Mesothelial cell of epicardium (in vitro differentiated cells): Measurements from ENCODE around the gene ICOSLG. TPM values are rescaled to one million over a fixed set of nuclear protein-coding genes. Genes with fewer than 3 reads are reported as not detected.
"Not testable (repeated sequence)": the region's sequence is repeated elsewhere in the genome, so short reads cannot be mapped to it uniquely, and the experiment has no call there.

Source experiments
- DNase-seq, 2 experiments: peaks; one replicate each; pipeline ENCODE4 v3.0.0; 2021; ENCODE audit warnings: low spot score in 2 of 2; ENCODE audit not compliant: unreplicated experiment in 2 of 2
- H3K27ac Mint-ChIP-seq: 2 replicates; pipeline ENCODE4 v1.8.0; 2021; ENCODE audit warnings: mixed read lengths
- H3K27me3 Mint-ChIP-seq: 2 replicates; pipeline ENCODE4 v1.8.0; 2021; ENCODE audit warnings: low read depth, mixed read lengths
- H3K36me3 Mint-ChIP-seq: 2 replicates; pipeline ENCODE4 v1.8.0; 2021; ENCODE audit warnings: mixed read lengths
- H3K4me1 Mint-ChIP-seq: 2 replicates; pipeline ENCODE4 v1.8.0; 2021; ENCODE audit warnings: mixed read lengths
- H3K4me3 Mint-ChIP-seq: 2 replicates; pipeline ENCODE4 v1.8.0; 2021; ENCODE audit warnings: mild to moderate bottlenecking, moderate library complexity, mixed read lengths
- H3K9me3 Mint-ChIP-seq: 2 replicates; pipeline ENCODE4 v1.8.0; 2021; ENCODE audit warnings: mixed read lengths
- total RNA-seq: library from RNA; stranded (reverse); gene quantifications from 3 replicates; pipeline ENCODE4 v1.2.1, GENCODE V29; 2021
- TF ChIP-seq, protein P1 (sequence below): fragments of 200-600 bp; sonication (generic); IDR thresholded peaks from one replicate; pipeline ENCODE4 v1.5.0; 2021; ENCODE audit warnings: antibody characterized with exemption; ENCODE audit not compliant: unreplicated experiment

Gene ICOSLG
- total RNA-seq, 1 donor from 2014 or later: 3.8 TPM

- TF ChIP-seq, protein P1, sequence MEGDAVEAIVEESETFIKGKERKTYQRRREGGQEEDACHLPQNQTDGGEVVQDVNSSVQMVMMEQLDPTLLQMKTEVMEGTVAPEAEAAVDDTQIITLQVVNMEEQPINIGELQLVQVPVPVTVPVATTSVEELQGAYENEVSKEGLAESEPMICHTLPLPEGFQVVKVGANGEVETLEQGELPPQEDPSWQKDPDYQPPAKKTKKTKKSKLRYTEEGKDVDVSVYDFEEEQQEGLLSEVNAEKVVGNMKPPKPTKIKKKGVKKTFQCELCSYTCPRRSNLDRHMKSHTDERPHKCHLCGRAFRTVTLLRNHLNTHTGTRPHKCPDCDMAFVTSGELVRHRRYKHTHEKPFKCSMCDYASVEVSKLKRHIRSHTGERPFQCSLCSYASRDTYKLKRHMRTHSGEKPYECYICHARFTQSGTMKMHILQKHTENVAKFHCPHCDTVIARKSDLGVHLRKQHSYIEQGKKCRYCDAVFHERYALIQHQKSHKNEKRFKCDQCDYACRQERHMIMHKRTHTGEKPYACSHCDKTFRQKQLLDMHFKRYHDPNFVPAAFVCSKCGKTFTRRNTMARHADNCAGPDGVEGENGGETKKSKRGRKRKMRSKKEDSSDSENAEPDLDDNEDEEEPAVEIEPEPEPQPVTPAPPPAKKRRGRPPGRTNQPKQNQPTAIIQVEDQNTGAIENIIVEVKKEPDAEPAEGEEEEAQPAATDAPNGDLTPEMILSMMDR: no peak
- Mint-ChIP-seq H3K36me3 (no peaks in the 10 kb centered on the region), H3K9me3 (no peaks in the 10 kb centered on the region), H3K27ac (no peak within 1 kb of the TSS), H3K4me3 (no peak within 1 kb of the TSS), H3K27me3 (peaks cover 16% of the 10 kb centered on the region), H3K4me1 (peaks cover 15% of the 10 kb centered on the region)
- DNase-seq: no peak
Observed at GRCh38 chr21:44285138-44285992, 44.6 kb upstream of the ICOSLG start, which contains the start of gene AIRE. Gene AIRE (plus strand): TSS chr21:44285876. CDS start chr21:44286007, 131 bp downstream.

GRCh38 chr21:44283948-44284347, 43.2 kb upstream of the ICOSLG start:
- Mint-ChIP-seq H3K4me3 (no peak overlapping the region), H3K4me1 (peaks cover 15% of the 10 kb centered on the region), H3K36me3 (no peaks in the 10 kb centered on the region), H3K27me3 (peaks cover 16% of the 10 kb centered on the region), H3K27ac (no peak overlapping the region), H3K9me3 (no peaks in the 10 kb centered on the region)
- DNase-seq: no peak
- TF ChIP-seq, protein P1: no peak

DNA sequence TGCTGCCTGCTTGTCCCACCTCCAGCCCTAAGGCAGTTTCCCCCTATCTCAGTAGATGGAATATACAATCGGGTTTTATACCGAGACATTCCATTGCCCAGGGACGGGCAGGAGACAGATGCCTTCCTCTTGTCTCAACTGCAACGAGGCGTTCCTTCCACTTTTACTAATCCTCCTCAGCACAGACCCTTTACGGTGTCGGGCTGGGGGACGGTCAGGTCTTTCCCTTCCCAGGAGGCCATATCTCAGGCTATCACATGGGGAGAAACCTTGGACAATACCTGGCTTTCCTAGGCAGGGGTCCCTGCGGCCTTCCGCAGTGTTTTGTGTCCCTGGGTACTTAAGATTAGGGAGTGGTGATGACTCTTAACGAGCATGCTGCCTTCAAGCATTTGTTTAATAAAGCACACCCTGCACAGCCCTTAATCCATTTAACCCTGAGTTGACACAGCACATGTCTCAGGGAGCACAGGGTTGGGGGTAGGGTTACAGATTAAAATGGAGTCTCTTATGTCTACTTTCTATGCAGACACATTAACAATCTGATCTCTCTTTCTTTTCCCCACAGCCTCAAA, 42.6 kb upstream of the ICOSLG start:
- not testable (repeated sequence) for H3K27ac Mint-ChIP-seq, DNase-seq, H3K9me3 Mint-ChIP-seq, H3K36me3 Mint-ChIP-seq, H3K4me3 Mint-ChIP-seq
- H3K27me3 Mint-ChIP-seq: peaks cover 16% of the 10 kb centered on the region
- peaks cover 15% of the 10 kb centered on the region for H3K4me1 Mint-ChIP-seq

GRCh38 chr21:44282370-44282769, 41.6 kb upstream of the ICOSLG start:
- Mint-ChIP-seq H3K27ac (no peak overlapping the region), H3K9me3 (no peaks in the 10 kb centered on the region), H3K27me3 (peaks cover 12% of the 10 kb centered on the region), H3K4me3 (no peak overlapping the region), H3K36me3 (no peaks in the 10 kb centered on the region), H3K4me1 (peaks cover 15% of the 10 kb centered on the region)
- TF ChIP-seq, protein P1: no peak
- no peak for DNase-seq

DNA sequence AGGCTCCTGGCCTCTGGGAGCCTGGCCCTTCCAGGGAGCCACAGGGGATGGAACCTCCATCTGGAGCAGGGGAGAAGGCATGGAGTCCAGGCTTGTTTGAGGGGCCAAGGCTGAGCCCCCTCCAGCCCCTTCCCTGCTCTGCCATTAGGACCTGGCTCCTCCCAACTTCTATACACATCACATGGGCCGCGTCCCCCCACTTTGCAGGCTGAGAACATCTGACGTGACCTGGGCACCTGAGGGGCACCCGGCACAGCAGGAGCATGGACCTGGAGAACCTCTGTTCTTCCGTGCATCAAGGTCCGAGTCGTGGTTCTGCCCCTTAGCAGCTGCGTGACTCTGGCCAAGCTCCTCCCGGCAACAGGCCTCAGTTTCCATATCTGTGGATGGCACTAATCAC, 41.1 kb upstream of the ICOSLG start:
- no peak overlapping the region for H3K27ac Mint-ChIP-seq
- H3K9me3 Mint-ChIP-seq: no peaks in the 10 kb centered on the region
- no peaks in the 10 kb centered on the region for H3K36me3 Mint-ChIP-seq
- H3K4me1 Mint-ChIP-seq: peaks cover 15% of the 10 kb centered on the region
- no peak for DNase-seq
- TF ChIP-seq, protein P1: no peak
- H3K27me3 Mint-ChIP-seq: peaks cover 11% of the 10 kb centered on the region
- no peak overlapping the region for H3K4me3 Mint-ChIP-seq
